CD4-positive, alpha-beta T cell treated with Interleukin-15 for 1 hour (primary cell): Measurements from ENCODE around the gene HDHD5.

Experiments
- DNase-seq: peaks from one replicate; pipeline ENCODE4 v3.0.0-alpha.2; 2020

The HDHD5 gene

GRCh38 chr22:17158568-17159503 lies at the start of gene HDHD5:
HDHD5 (minus strand) TSS chr22:17159277; CDS start chr22:17159251, 26 bp downstream.
- peak; percentile 85 for DNase-seq

GRCh38 chr22:17205432-17205831 lies 46.4 kb upstream of the HDHD5 start:
- DNase-seq = no peak

DNA sequence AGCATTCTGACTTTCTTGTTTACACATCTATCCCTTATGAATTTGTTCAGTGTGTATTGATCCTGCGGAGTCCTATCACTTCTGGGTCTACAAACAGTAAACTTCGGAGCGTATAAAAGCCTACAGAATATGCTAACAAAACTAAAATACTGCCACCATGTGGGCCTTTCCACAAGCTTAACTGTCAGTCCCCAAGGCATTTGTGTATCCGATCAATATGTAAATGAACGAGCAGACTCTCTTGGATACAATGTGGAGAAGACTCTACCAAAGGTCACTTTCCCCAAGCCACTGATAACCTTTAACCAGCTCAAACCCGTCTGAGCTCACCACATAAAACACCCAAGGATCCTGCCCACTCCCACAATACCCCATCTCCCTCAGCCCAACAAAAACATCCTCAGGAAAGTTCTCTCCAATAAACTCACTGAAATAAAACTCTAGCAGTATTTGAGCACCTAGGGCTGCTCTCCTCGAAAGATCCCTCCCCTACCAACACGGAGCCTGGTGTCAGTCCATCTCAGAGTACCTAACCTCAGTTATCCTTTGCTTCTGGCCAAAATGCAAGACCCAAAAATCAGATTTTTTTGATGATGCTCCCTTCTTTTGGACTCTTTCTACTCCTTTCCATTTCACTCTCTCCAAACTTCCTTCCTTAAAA lies 42.3 kb upstream of the HDHD5 start:
- DNase-seq = no peak

DNA sequence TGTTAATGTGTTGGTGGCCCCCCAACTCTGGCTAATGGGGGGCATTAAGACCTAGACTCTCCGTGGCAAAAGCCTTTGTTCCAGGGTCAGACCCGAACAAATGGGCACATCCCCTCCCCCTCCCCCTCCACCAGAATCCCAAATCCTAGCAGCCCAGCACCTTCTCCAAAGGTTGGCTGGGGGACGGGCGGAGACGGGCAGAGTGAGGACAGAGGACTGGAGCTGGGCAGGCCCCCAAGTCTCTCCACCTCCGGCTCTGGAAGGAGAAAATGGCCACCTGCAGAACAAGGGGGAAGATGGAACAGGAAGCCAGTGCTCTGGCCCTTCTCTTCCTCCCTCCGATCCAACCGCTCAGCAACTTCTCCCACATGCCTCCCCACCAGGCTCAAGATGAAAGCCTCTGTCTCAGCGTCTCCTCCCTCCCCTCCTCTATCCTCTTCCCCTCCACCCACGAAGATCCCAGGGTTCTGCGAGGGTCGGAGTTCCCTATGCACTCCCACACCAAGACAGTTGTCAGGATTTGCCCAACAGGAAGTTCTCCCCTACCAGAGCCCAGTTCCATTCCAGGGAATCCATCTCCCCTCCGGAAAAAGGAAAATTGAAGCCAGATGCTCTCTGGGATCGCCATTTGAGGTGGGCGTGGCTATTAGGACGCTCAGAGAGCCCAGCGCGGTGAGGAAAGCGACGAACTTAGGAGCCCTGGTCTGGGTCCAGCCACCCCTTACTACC lies 40.1 kb upstream of the HDHD5 start:
- no peak for DNase-seq

- DNase-seq = no peak
Observed at GRCh38 chr22:17198170-17199002, 39.3 kb upstream of the HDHD5 start.

GRCh38 chr22:17194213-17194612 lies 35.1 kb upstream of the HDHD5 start:
- DNase-seq = no peak

- DNase-seq = no peak
Observed at GRCh38 chr22:17192186-17192585, 33.1 kb upstream of the HDHD5 start.

- DNase-seq = no peak
Observed at GRCh38 chr22:17191163-17191784, 32.2 kb upstream of the HDHD5 start.

GRCh38 chr22:17190702-17191101 lies 31.6 kb upstream of the HDHD5 start:
- DNase-seq = no peak

GRCh38 chr22:17176715-17177114 lies 17.6 kb upstream of the HDHD5 start:
- DNase-seq = no peak

DNA sequence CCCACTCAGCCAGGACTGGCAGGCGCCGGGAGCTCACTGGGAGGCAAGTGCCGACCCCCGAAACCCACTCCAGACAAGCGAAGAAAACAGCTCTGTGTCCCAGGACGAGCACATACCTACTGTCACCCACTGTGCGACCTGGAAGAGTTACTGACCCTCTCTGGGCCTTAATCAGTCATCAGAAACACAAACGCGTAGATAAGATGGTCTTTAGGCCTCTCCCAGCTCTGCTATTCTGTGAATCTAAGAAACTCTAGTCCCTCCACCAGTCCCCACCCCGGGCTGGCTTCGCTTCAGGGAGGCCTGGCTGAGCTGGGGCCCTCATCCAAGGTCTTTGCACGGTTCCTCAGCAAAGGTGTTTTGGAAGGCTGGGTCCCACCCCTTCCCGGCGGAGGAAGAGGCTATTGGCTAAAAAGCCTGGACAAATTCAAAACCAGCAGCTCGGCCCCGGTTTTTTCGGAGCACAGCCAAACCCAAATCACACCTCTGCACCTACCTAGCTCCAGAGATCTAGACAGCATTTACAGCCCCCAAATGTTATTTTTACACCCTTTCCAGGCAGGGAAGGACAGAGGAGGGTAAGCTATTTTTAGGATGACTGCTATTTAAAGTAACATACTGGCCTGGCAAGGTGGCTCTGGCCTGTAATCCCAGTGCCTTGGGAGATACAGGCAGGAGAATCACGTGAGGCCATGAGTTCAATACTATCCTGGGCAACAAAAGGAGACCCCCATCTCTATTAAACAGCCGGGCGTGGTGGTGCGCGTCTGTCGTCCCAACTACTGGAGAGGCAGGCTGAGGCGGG lies 13.2 kb upstream of the HDHD5 start:
- DNase-seq = no peak

DNA sequence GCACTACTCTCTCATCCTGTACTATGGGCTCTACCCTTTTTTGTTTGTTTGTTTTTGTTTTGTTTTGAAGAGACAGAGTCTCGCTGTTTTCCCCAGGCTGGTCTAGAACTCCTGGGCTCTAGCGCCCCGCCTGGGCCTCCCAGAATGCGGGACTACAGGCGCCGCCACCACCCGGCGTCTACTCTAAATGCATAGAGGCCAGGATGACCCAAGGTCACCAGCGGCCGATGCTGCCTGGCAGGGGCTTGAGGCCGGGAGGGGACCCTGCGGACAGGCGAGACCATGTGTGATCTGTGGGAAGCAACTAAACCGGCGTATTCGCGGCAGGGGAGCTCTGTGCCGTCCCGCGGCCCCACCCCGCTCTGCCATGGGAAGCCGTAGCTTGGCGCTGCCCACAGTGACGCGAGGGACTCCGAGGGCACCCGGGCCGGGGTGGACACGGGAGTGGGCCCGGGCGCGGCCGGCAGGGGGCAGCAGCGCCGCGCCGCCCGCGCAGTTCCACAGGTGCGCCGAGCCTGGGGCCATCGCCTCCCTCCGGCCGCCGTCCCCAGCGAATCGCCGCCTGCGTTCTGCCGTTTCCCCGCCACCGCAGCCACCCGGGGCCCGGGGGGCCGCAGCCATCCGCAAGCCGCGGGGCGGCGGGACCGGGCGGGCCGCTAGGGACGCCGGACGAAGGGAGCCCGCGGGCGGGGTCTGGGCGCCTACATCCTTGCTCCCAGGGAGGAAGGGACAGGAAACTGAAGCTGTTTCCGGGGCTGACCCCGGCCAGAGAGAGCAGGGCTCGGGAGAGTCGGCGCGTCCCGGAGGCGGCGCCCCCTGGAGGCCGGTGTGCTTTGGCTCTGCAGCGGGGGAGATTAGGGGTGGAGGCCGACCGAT lies 12.3 kb upstream of the HDHD5 start:
- DNase-seq = peak; percentile 78

- no peak for DNase-seq
Observed at GRCh38 chr22:17167486-17167885, 8.4 kb upstream of the HDHD5 start.

- DNase-seq = no peak
Observed at GRCh38 chr22:17164392-17165024, 5.4 kb upstream of the HDHD5 start.

DNA sequence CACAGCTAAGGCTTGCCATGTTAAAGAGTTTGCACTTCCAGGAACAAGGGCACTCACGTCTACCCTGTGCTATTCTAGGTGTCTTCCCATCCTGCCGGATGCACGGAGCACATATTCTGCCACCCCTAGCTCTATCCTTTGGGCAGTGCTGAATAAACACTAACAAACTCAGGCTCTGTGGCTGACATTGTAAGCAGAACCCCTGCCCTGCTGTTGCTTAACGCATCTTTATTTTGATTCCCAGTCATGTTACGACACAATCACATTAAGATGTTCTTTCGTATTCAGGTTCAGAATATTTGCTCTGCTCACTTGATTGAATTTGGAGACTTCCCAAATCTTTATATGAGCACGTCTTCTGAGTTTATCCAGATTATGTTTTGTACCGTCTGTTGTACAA lies 3.7 kb upstream of the HDHD5 start:
- no peak for DNase-seq

- no peak for DNase-seq
Observed at GRCh38 chr22:17161991-17162390, 2.9 kb upstream of the HDHD5 start.

- no peak for DNase-seq
Observed at GRCh38 chr22:17159504-17159951, 451 bp upstream of the HDHD5 start.

DNA sequence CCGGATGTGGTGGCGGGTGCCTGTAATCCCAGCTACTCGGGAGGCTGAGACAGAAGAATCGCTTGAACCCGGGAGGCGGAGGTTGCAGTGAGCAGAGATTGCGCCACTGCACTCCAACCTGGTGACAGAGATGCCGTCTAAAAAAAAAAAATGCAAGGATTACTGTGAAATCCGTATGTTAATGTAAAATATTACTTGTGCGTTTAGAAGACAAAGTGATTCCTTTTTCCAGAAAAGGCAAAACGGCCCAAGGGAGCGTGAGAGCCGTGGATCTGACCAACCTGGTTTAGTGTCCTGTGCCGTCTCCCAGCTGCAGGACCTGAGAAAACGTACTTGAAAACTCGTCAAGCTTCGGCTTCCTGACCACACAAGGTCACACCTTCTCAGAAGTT lies 905 bp downstream of the HDHD5 start:
- DNase-seq = no peak

DNA sequence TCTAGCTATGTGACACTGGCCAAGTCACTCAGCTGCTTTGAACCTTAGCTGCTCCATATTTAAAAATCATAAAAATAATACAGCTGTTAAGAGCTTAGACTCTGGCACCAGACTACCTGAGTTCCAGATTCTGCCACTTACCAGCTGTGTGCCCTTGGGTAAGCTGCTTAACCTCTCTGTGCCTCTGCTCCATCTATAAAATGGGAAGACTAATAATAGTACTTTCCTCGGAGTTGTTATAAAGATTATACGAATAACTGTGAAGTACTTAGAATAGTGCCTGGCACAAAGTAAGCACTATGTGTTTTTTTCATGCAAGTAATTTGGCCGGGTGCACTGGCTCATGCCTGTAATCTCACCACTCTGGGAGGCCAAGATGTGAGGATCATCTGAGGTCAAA lies 1.4 kb downstream of the HDHD5 start:
- DNase-seq = no peak

- no peak for DNase-seq
Observed at GRCh38 chr22:17155941-17156340, 3.1 kb downstream of the HDHD5 start.
